GM21515 (cell line): ENCODE results near the gene GINS2.

ENCODE experiments used
- ATAC-seq: cut with Tn5 transposase; IDR thresholded peaks from one replicate; pipeline ENCODE4 v1.9.1; 2021; ENCODE audit not compliant: unreplicated experiment

GINS2 gene

GRCh38 chr16:85628265-85628556, 60.5 kb downstream of the GINS2 start:
- no peak for ATAC-seq

GRCh38 chr16:85627526-85628264, 61.1 kb downstream of the GINS2 start:
- no peak for ATAC-seq

GRCh38 chr16:85627089-85627488, 61.7 kb downstream of the GINS2 start:
- ATAC-seq = no peak
